Sigmoid colon (tissue), 7 donors: ENCODE results near the gene STARD13. TPM values are rescaled to one million over a fixed set of nuclear protein-coding genes. Genes with fewer than 3 reads are reported as not detected.

Experiments
- DNase-seq: peaks from one replicate; pipeline ENCODE4 v3.0.0-alpha.2; 2019
- H3K27ac ChIP-seq, 4 donors: fragments of 200-600 bp; sonication (generic); one replicate each; pipeline ENCODE4 v1.5.1; 2016 to 2019; ENCODE audit warnings: mild to moderate bottlenecking in 1 of 4
- H3K27me3 ChIP-seq, 3 donors: fragments of 200-600 bp; sonication (generic); one replicate each; pipeline ENCODE4 v1.5.1; 2019; ENCODE audit warnings: mild to moderate bottlenecking in 1 of 3
- H3K36me3 ChIP-seq, 4 donors: fragments of 200-600 bp; sonication (generic); one replicate each; pipeline ENCODE4 v1.5.1; 2016 to 2019
- H3K4me1 ChIP-seq, 4 donors: fragments of 200-600 bp; sonication (generic); one replicate each; pipeline ENCODE4 v1.5.1; 2017 to 2019
- H3K4me3 ChIP-seq, 4 donors: fragments of 200-600 bp; sonication (generic); one replicate each; pipeline ENCODE4 v1.5.1; 2017 to 2019; ENCODE audit warnings: mild to moderate bottlenecking in 2 of 4, moderate library complexity in 1 of 4
- H3K9me3 ChIP-seq, 4 donors: fragments of 200-600 bp in 3 of 4; sonication (generic) in 3 of 4; one replicate each; pipeline versions ENCODE4 v1.5.1 to v1.6.1; 2013 to 2019
- CTCF ChIP-seq, 4 experiments: fragments of 450-650 bp in 3 of 4; fragments of 200-600 bp in 1 of 4; IDR thresholded peaks; one replicate each; pipeline ENCODE4 v1.5.1; 2016 to 2019; ENCODE audit warnings: antibody characterized with exemption in 4 of 4, mild to moderate bottlenecking in 3 of 4, moderate library complexity in 2 of 4
- EP300 ChIP-seq, 4 donors: sonication (generic); formaldehyde crosslinking; IDR thresholded peaks; one replicate each; pipeline ENCODE4 v1.6.1; 2017; ENCODE audit warnings: antibody characterized with exemption in 4 of 4
- POLR2A ChIP-seq, 2 donors: fragments of 450-650 bp; IDR thresholded peaks; one replicate each; pipeline ENCODE4 v1.6.1; 2016; ENCODE audit warnings: antibody characterized with exemption in 2 of 2, mild to moderate bottlenecking in 2 of 2, moderate library complexity in 2 of 2
- POLR2AphosphoS5 ChIP-seq, 4 donors: sonication (generic); formaldehyde crosslinking; IDR thresholded peaks; one replicate each; pipeline ENCODE4 v1.6.1; 2017; ENCODE audit warnings: antibody characterized with exemption in 4 of 4
- WGBS, 2 donors: extraction: QIAGEN DNeasy Blood & Tissue Kit; methylation state at CpG; one replicate each; pipeline ENCODE4 v1.1.7; 2013; 5-methylcytosine and 5-hydroxymethylcytosine counted together
- intact Hi-C: fragments of 100-400 bp; cut with DNase I; formaldehyde crosslinking; loops from one replicate; pipeline ENCODE4 v1.15.1; 2023
- polyA plus RNA-seq, 3 donors: library from polyadenylated mRNA; stranded (reverse); fragments of 200-250 nt; gene quantifications; one replicate each; pipeline ENCODE4 v1.2.3, GENCODE V29; 2013
- total RNA-seq, 4 donors: library from RNA; depleted of rRNA; stranded (reverse); fragments of >200 nt; gene quantifications; one replicate each; pipeline ENCODE4 v1.1.0, GENCODE V29; 2016
- donor health status: healthy with polysubstance abuse.
- donor health status: Bipolar disorder and iron deficiency.
- donor health status: healthy.

STARD13 gene
- total and polyA plus RNA-seq, 7 donors = 3.7 to 102 (median 66.7) TPM

DNA sequence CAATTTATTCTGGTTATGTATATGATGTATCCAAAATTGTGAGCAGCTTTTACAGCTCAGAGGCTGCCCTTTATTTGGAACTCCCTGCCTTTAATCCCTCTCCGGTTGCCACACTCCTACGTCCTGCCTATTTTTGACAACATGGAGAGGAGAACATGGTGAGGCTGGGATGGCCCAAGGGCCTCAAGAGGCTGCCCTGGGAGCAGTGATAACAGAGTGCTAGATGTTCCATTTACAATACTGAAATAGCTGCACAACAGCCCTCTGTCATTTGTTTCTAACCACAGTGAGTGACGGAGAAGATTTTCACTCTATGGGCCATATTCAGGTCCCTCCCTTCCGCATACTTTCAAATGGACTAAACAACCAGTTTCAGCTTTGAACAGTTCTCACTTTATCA lies 33.4 kb downstream of the STARD13 start:
- DNase-seq = no peak
- Histone ChIP-seq H3K27ac (peak overlapping the region; percentile 53 to 78 (median 66)), H3K27me3 (no peaks in the 10 kb centered on the region), H3K9me3 (no peaks in the 10 kb centered on the region), H3K4me3 (no peak overlapping the region), H3K4me1 (peaks cover 0 to 62% (median 33%) of the 10 kb centered on the region in 4 donors), H3K36me3 (no peaks in the 10 kb centered on the region)
- WGBS, 2 donors = 94% methylated on average over 4 of the region's 4 CpGs
- TF ChIP-seq POLR2A (IDR thresholded peaks at IDR 0.05) (no peak), EP300 (IDR thresholded peaks at IDR 0.05) (no peak), POLR2AphosphoS5 (IDR thresholded peaks at IDR 0.05) (no peak), CTCF (IDR thresholded peaks at IDR 0.05) (no peak)
- intact Hi-C loops = no loop called here

DNA sequence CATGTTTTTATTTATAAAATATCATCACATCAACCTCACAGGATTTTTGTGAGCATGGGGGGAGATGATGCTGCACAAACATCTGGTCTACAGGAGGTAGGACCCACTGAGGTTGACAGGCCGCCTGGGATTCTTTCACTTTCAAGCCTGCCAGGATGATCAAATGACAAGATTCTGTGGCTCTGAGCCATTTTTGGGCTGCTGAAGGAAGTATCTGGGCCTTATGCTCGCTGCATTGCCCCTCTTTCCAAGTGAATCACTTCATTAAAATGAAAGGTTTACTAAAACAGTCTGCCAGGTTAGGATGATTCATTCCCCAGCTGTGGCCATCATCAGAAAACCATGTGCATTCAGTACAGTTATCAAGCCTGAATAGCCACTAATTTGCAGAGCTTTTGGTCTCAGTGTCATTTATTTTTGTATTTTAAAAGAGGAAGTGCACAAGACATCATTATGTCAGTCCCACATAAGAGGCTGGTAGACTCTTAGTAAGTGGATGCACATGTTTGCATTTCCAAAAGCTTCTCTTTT lies 34.4 kb downstream of the STARD13 start:
- Histone ChIP-seq H3K36me3 (no peaks in the 10 kb centered on the region), H3K9me3 (no peaks in the 10 kb centered on the region), H3K27ac (peak overlapping the region; percentile 53 to 78 (median 66)), H3K4me1 (peaks cover 0 to 53% (median 31%) of the 10 kb centered on the region in 4 donors), H3K27me3 (no peaks in the 10 kb centered on the region), H3K4me3 (no peak overlapping the region)
- intact Hi-C loops = no loop called here
- DNase-seq = peak; percentile 72
- TF ChIP-seq POLR2A (IDR thresholded peaks at IDR 0.05) = no peak
- TF ChIP-seq EP300 (IDR thresholded peaks at IDR 0.05) = no peak
- peak in 2 of 4 donors; percentile 36 to 55 for TF ChIP-seq POLR2AphosphoS5 (IDR thresholded peaks at IDR 0.05)
- 15 to 46% methylated on average over 2 of the region's 2 CpGs for WGBS, 2 donors

DNA sequence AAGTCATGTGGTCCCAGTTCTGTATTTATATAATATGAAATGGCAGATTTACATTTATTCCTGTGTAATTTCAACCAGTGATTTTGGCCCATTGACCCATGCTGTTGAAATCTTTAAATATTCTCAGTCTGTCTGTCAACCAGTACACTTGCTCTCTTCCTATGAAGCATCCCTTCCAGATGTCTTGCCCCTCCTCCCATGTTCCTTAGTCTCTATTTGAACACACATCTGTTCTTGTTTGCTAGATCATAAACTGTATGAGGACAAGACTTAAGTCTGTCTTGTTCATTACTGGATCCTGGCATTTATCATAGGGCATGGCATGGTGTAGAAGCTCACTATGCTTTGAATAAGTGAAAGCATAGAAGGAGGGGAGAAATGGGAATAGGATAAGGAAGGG lies 34.9 kb downstream of the STARD13 start:
- H3K4me1 ChIP-seq = peaks cover 0 to 50% (median 31%) of the 10 kb centered on the region in 4 donors
- H3K4me3 ChIP-seq = no peak overlapping the region
- DNase-seq = no peak
- H3K36me3 ChIP-seq = no peaks in the 10 kb centered on the region
- peak overlapping the region; percentile 53 to 78 (median 66) for H3K27ac ChIP-seq
- no peak for TF ChIP-seq CTCF (IDR thresholded peaks at IDR 0.05)
- TF ChIP-seq POLR2A (IDR thresholded peaks at IDR 0.05) = no peak
- no peak for TF ChIP-seq POLR2AphosphoS5 (IDR thresholded peaks at IDR 0.05)
- no peaks in the 10 kb centered on the region for H3K27me3 ChIP-seq
- intact Hi-C loops = no loop called here
- no peaks in the 10 kb centered on the region for H3K9me3 ChIP-seq

DNA sequence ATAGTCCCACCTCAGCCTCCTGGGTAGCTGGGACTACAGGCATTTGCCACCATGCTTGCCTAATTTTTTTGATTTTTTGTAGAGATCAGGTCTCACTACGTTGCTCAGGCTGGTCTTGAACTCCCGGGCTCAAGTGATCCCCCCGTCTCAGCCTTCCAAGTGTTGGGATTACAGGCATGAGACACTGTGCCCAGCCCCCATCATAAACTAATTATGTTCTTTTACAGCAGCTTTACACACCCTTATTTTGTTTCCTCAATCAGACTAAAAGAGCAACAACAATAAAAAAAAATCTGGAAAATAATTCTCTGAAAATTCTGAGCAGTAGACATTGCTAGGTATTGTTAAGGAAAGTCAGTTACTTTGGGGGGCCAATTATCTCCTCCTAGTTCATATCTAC lies 35.7 kb downstream of the STARD13 start:
- Histone ChIP-seq H3K4me3 (no peak overlapping the region), H3K27me3 (no peaks in the 10 kb centered on the region), H3K4me1 (peaks cover 0 to 50% (median 31%) of the 10 kb centered on the region in 4 donors), H3K36me3 (no peaks in the 10 kb centered on the region), H3K9me3 (no peaks in the 10 kb centered on the region), H3K27ac (peak overlapping the region in 2 of 4 donors; percentile 62 to 78)
- no peak for TF ChIP-seq POLR2A (IDR thresholded peaks at IDR 0.05)
- no peak for TF ChIP-seq POLR2AphosphoS5 (IDR thresholded peaks at IDR 0.05)
- no peak for TF ChIP-seq EP300 (IDR thresholded peaks at IDR 0.05)
- TF ChIP-seq CTCF (IDR thresholded peaks at IDR 0.05) = no peak
- no peak for DNase-seq
- intact Hi-C loops = no loop called here
- WGBS, 2 donors = 14 to 64% methylated on average over 3 of the region's 3 CpGs

DNA sequence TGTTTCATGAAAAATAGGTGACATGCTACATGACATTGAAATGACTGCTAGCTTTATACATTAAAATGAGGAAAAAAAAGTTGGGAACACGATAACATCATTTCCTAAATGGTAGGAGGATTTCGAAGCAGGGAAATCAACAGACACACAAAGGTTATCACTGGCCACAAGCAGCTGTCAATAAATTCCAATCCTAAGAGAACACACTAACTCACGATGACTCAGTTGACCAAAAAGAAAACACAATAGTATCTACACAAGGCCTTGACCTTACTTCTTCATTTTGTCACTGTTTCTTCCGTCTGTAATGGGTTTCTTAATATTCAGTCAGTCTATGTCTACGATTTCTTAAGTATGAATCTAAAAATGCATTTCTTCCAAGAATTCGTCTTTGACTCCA lies 36.5 kb downstream of the STARD13 start:
- Histone ChIP-seq H3K4me3 (no peak overlapping the region), H3K27me3 (no peaks in the 10 kb centered on the region), H3K36me3 (no peaks in the 10 kb centered on the region), H3K4me1 (peaks cover 0 to 46% (median 31%) of the 10 kb centered on the region in 4 donors), H3K9me3 (no peaks in the 10 kb centered on the region), H3K27ac (no peak overlapping the region)
- 91% methylated on average over 6 of the region's 6 CpGs for WGBS, 2 donors
- no peak for DNase-seq
- TF ChIP-seq POLR2AphosphoS5 (IDR thresholded peaks at IDR 0.05) (no peak), EP300 (IDR thresholded peaks at IDR 0.05) (no peak), CTCF (IDR thresholded peaks at IDR 0.05) (no peak), POLR2A (IDR thresholded peaks at IDR 0.05) (no peak)
- intact Hi-C loops = no loop called here
